ENCODE data around the gene NBPF3.
"Not testable (repeated sequence)": the region's sequence is repeated elsewhere in the genome, so short reads cannot be mapped to it uniquely, and the experiment has no call there.

The NBPF3 gene

DNA sequence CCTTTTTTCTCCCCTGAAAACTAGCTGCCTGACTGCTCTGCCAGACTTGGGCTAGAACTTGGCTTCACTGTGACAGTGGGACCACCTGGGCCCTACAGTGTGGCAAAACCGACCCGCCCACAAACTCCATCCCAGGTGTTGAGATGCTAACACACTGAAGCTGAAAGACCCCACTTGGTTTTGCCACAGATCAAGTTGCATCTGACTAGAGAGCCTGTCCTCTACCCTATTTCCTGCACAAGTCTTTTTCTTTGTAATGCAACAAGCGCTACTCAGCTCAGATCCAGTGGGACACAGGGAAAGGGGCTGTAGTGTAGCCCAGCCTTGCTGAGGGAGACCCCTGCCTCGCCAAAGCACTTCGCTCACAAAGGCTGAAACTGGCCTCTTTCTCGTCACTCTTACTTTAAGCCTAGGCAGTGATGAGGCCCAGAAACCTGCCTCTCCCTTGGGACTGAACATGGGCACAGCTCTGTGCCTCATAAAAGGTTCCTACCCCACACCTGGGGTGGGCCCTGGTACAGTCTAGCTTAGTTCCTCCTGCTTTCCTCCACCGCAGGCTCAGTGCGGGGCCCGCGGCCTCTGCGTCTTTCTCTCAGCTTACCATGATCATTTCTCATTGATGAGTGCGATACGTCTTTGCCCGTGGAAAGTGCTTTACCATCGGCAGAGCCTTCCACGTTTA, 79.0 kb downstream of the NBPF3 start:
- DNase-seq (ENCODE audit: low read depth in 2 of 2), result no peak

DNA sequence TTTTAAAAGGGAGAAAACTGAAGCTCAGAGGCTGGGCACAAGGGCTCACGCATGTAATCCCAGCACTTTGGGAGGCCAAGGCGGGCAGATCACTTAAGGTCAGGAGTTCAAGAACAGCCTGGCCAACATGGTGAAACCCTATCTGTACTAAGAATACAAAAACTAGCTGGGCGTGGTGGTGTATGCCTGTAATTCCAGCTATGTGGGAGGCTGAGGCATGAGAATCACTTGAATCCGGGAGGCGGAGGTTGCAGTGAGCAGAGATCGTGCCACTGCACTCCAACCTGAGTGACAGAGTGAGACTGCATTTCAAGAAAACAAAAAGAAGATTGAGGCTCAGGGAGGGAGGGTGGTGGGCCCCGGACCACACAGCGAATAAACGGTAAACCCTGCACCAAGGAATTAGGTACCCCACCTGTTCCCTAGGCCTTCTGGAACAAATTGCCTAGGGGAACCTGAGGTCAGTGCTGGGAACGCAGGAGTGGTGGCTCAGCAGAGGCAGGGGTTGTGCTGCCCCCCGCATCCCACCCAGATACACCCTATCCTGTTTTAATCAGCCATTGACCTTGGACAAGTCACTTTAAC, 79.6 kb downstream of the NBPF3 start:
- not testable (repeated sequence) for DNase-seq (ENCODE audit: low read depth in 2 of 2)

DNA sequence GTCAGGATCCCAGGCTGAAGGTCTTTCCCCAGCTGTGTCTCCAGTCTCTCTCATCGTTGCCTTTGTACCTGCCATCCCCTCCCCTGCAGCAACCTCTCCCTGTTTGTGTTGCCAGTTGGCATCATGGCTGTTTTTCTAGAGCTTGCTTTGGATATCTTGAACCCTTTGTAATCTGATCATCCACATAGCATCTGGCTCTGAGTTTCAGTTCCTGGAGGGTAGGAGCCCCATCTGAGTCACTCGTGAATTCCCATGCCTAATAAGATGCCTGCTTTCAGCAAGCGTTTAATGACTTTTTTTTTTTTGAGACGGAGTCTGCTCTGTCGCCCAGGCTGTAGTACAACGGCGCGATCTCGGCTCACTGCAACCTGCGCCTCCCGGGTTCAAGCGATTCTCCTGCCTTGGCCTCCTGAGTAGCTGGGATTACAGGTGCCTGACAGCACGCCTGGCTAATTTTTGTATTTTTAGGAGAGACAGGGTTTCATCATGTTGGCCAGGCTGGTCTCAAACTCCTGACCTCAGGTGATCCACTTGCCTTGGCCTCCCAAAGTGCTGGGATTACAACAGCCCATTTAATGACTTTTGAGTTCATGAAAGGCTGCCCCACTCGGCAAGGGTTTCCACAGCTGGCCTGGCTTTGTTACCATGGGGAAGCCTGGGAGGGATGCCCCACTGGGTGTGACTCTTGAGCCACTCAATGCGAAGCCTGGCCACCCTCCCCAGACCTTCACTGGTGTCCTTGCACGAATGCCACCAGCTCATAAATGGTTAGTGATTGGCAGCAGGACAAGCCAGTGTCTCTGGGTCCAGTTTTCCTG, 81.2 kb downstream of the NBPF3 start:
- no peak for DNase-seq (ENCODE audit: low read depth in 2 of 2)

DNA sequence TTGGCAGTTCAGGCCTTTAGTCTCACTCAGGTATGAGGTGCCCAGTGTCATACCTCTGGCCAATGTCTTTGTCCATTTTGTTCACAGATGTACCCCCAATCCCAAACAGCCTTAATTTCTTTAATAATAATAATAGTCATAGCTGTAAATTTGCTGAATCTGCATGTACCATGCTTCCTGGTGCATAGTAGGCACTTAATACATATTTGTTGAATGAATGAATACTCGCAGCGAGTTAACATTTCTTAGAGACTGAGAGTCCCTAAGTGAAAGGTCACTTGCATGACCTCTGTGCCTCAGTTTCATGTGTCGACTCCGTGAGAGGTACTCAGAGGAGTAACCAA, 81.8 kb downstream of the NBPF3 start:
- DNase-seq (ENCODE audit: low read depth in 2 of 2), result no peak

DNA sequence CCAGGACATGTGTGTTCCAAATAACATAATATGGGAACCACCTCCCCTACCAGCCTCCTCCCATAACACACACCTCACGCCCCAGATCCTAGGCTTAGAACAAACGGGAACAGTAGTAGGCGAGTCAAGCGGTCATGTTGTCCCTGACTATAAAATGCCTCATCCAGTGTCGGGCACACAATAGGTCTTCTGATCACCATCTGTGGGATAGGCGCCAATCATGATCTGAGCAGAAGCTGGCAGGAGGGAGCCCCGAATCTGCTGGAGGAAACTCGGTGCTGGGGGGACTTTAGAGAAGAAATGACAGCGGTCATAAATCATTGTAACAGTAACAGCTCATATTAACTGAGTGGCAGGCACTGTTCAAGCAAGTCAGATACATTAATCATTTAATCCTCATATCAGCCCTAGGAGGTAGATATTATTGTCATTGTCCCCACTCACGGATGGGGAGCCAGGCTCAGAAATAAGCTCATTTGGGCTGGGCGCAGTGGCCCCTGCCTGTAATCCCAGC, 82.6 kb downstream of the NBPF3 start:
- DNase-seq (ENCODE audit: low read depth in 2 of 2), result no peak

DNA sequence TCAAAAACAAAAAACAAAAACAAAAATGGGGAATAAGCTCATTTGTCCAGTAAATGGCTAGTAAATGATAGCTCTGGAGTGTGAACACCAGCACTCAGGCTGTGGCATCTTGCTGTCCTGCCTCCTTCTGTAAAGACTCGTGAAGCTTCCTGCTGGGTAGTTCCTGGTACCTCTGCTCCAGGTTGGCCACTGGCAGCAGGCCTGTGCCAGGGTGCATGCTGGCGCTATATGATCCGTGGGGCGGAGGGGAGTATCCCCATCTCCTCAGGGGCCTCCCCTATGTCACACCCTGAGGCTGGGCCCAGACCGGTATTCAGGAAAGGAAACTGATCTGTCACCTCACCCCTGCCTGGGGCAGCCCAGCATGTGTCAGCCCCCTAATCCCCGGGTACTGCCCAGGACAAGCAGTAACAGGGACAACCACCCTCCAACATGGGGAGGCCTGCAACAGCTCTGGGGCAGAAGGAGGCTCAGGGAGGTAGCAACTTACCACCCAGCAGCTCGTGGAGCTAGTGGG, 83.4 kb downstream of the NBPF3 start:
- no peak for DNase-seq (ENCODE audit: low read depth in 2 of 2)

DNA sequence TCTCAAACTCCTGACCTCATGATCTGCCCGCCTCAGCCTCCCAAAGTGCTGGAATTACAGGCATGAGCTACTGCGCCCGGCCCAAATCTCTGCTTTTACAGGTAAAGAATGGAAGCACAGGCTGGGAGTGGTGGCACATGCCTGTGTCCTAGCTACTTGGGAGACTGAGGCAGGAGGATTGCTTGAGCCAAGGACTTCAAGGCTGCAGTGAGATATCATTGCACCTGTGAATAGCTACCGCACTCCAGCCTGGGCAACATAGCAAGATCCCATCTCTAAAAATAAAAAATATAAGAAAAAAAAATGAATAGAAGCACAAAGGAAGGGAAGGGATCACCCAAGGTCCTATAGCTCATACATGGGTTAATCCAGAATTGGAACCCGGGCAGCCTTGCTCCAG, 84.3 kb downstream of the NBPF3 start:
- DNase-seq (ENCODE audit: low read depth in 2 of 2), result no peak

DNA sequence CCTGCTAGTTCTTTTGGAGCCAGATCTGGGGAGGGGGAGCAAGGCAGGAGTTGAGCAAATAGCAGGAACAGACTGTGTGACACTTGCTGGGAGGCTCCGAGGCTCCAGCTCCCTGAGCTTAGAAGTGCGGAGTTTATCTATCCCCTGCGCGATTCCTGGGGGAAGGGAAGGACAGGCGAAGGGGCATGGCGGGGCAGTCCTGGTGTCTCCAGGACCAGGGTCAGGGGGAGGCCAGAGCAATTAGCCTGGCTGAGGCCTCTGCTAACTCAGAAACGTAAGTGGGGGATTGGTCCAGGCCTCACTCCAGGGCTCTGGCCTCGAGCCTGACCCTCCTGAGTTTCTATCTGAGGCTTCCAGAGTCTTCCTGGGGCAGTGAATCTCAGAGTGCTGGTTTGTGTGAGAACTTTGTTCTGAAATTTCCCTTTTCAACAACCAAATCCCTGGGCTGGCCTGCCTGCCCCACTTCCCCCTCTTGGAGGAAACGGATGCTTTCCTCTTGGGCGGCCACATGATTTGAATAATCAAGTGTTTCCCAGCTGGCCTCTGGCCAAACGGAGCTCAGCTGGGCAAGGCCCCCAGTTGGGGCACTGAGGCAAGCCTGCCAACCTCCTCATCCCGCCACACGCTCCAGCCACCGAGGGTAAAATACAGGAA, 84.9 kb downstream of the NBPF3 start:
- DNase-seq (ENCODE audit: low read depth in 2 of 2), result no peak

DNA sequence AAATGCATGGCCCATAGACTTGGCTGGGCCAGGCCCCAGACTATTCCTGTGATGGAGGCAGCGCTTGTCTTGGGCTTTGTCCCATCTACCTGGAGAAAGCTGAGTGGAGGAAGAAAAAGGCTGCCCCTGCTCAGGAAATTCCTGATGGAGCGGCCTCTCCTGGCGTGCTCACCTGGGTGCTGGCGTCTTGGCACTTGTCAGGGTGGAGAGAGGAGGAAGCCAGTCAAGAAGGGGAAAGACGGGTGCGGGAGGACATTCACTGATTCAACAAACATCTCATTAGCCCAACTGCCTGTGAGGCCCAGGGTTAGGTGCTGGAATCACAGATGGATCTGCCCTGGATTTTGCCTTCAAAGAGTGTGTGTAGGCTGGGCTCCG, 85.4 kb downstream of the NBPF3 start:
- DNase-seq (ENCODE audit: low read depth in 2 of 2), result no peak

DNA sequence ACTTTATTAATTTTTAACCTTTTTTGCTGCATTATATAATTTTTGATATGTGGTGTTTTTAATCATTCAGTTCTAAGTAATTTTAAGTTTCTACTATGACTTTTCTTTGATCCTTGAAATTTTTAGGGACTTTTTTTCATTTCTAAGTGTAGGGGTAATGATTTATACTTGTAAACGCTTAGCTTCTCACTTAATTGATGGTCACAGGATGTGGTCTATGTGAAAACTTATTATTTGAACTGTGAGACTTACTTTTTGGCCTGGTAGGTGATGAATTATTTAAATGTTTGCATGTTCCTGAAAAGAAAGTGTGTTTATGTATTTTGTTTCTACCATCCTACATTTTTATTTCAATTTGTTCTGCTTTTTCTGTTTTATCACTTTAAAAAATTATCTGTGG, 86.5 kb downstream of the NBPF3 start:
- DNase-seq (ENCODE audit: low read depth in 2 of 2), result no peak

DNA sequence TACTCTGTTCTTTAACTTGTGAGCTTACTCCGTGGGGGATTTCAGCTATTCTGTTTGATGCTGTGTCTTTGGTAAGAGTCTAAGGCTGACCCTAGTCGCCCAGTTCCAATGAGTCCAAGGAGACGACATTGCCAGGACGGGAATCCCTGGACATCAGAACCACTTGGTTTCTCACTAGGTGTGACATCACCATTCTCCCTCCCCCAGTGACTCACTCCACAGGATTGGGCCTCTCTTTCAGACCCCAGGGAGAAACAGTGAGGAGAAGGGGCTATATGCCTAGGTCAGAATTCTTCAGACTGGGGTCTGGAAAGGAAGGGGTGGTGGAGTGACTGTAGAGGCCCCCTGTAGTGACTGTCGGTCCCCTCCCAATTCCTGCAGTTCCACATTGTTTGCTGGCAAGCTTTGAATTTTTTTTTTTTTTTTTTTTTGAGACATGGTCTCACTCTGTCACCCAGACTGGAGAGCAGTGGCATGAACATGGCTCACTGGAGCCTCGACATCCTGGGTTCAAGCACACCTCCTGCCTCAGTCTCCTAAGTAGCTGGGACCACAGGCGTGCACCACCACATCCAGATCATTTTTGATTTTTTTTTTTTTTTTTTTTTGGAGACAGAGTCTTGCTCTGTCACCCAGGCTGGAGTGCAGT, 90.6 kb downstream of the NBPF3 start:
- DNase-seq (ENCODE audit: low read depth in 2 of 2), result no peak

DNA sequence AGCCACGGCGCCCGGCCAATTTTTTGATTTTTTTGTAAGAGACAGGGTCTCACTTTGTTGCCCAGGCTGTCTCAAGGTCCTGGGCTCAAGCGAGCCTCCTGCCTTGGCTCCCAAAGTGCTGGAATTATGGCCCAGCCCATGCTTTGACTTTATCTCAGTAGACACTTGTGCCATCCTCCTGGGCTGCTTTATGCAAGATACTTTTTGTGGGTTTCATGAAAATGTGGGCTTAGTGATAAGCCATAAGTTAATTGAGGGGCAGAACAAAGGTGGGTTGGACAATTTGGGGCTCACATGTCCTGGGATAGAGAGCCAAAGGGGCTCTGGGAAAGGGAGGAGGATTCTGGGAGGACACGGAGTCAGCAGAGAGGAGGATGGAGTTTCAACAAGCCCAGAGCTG, 91.3 kb downstream of the NBPF3 start:
- DNase-seq (ENCODE audit: low read depth in 2 of 2), result no peak

DNA sequence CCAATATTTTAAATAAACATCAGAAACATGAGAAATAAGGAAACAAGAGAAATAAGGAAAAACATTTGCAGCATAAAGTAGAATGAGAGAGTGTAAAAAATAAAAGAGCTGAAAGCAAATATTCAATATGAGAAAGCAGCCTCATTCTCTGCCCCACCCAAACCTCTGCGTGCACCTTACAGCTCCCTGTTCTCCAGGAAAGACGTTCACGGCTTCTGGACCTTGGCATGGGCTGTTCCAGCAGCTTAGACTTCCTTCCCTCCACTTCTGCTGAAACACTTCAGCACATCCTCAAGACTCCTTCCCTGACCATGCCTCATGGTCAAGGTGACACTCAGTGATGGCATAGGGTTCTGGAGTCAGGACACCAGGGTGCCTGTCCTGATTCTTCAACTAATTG, 92.6 kb downstream of the NBPF3 start:
- DNase-seq (ENCODE audit: low read depth in 2 of 2), result no peak

DNA sequence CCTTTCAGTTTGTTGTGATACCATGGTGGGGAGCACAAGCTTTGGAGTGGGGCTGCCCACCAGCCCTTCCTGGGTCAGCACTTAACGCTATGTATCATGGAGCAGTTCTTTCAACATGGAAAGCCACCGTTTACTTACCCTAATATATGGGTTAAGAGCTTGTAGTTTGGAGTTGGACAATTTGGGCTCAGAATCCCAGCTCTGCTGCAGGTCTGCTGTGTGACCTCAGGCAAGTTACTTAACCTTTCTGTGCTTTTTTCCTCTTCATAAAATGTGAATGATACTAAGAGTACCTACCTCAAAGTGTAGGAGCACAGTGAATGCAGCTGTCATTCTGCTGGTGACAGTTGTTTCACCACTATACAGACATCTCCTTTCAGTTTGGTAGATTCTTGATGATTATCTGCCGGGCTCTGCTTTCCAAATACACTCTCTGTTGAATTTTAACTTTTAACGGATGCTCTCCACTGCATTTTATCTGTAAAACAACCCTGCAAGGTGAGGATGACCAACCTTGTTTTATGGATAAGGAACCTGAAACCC, 93.1 kb downstream of the NBPF3 start:
- no peak for DNase-seq (ENCODE audit: low read depth in 2 of 2)

DNA sequence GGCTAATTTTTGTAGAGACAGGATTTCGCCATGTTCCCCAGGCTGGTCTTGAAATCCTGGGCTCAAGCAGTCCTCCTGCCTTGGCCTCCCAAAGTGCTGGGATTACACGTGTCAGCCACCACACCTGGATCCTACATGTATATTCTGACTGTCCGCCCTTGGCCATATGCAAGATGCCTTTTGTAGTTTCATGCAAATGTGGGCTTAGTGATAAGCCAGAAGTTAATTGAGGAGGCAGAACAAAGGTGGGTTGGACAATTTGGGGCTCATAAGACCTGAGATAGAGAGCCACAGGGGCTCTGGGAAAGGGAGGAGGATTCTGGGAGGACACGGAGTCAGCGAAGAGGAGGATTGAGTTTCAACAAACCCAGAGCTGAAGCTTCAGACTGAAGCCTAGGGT, 94.2 kb downstream of the NBPF3 start:
- no peak for DNase-seq (ENCODE audit: low read depth in 2 of 2)
